HepG2 (cell line): ENCODE measurements around the gene MIER1. TPM values are rescaled to one million over a fixed set of nuclear protein-coding genes. Genes with fewer than 3 reads are reported as not detected.

Experiments
- ESRRA ChIP-seq: sonication (generic); formaldehyde crosslinking; IDR thresholded peaks from 2 replicates; pipeline ENCODE4 v1.5.1; 2020; ENCODE audit warnings: mild to moderate bottlenecking, low read depth, missing genetic modification reagents
- HDAC2 ChIP-seq: sonication (generic); formaldehyde crosslinking; IDR thresholded peaks from 2 replicates; pipeline ENCODE4 v1.4.0; 2020; ENCODE audit warnings: missing genetic modification reagents
- HDAC6 ChIP-seq: fragments of 200-600 bp; sonication (generic); IDR thresholded peaks from 2 replicates; pipeline ENCODE4 v1.7.0; 2017; ENCODE audit warnings: mild to moderate bottlenecking, antibody characterized with exemption, low read length, low read depth
- KLF12 ChIP-seq: sonication (generic); formaldehyde crosslinking; IDR thresholded peaks from 2 replicates; pipeline ENCODE4 v1.4.0; 2020; ENCODE audit warnings: missing genetic modification reagents, borderline replicate concordance
- MAF1 ChIP-seq: sonication (generic); formaldehyde crosslinking; IDR thresholded peaks from 2 replicates; pipeline ENCODE4 v1.5.0; 2020; ENCODE audit warnings: missing genetic modification reagents, borderline replicate concordance
- NFE2L2 ChIP-seq: fragments of 150-350 bp; IDR thresholded peaks from 2 replicates; pipeline ENCODE4 v1.6.1; 2014; ENCODE audit warnings: low read length
- PPARG ChIP-seq: conservative IDR thresholded peaks from 2 replicates; pipeline ENCODE4 v1.6.1; 2016; ENCODE audit warnings: missing biosample characterization, missing genetic modification reagents
- ZEB1 ChIP-seq: IDR thresholded peaks from 2 replicates; pipeline ENCODE4 v1.6.1; 2012; ENCODE audit warnings: mild to moderate bottlenecking, low read depth, inconsistent platforms; ENCODE audit not compliant: insufficient replicate concordance
- ZNF232 ChIP-seq: sonication (generic); formaldehyde crosslinking; IDR thresholded peaks from 2 replicates; pipeline ENCODE4 v1.4.0; 2020; ENCODE audit warnings: missing genetic modification reagents, borderline replicate concordance
- ZNF460 ChIP-seq: sonication (generic); formaldehyde crosslinking; IDR thresholded peaks from 2 replicates; pipeline ENCODE4 v1.5.1; 2020; ENCODE audit warnings: missing genetic modification reagents, mild to moderate bottlenecking, borderline replicate concordance
- ZNF552 ChIP-seq: sonication (generic); formaldehyde crosslinking; IDR thresholded peaks from 2 replicates; pipeline ENCODE4 v1.9.0; 2022; ENCODE audit warnings: missing genetic modification reagents, mild to moderate bottlenecking, borderline replicate concordance
- ZNF766 ChIP-seq: sonication (generic); formaldehyde crosslinking; IDR thresholded peaks from 2 replicates; pipeline ENCODE4 v1.5.0; 2020; ENCODE audit warnings: missing genetic modification reagents, borderline replicate concordance
- polyA plus RNA-seq, 8 experiments: library from polyadenylated mRNA; depleted of rRNA in 3 of 8; stranded (reverse) in 7 of 8; unstranded in 1 of 8; fragments of >200 nt; fragmentation: Illumina TruSeq in 4 of 8; extraction: Trizol in 4 of 8; gene quantifications; 2 replicates each; pipeline versions ENCODE4 v1.2.1 to v1.2.3, GENCODE V29; 2011 to 2016; ENCODE audit warnings: low read depth in 4 of 8, missing spikeins in 1 of 8, mixed read lengths in 1 of 8; ENCODE audit not compliant: insufficient read depth in 1 of 8
- total RNA-seq, 5 experiments: library from RNA; depleted of rRNA; stranded (reverse); fragments of >200 nt; fragmentation: Illumina TruSeq; extraction: Trizol; gene quantifications; 2 replicates each; pipeline ENCODE4 v1.2.3, GENCODE V29; 2016; ENCODE audit warnings: low read depth in 1 of 5
- TF ChIP-seq, protein P1 (sequence below): sonication (generic); formaldehyde crosslinking; IDR thresholded peaks from 2 replicates; pipeline ENCODE4 v1.5.0; 2020; ENCODE audit warnings: mild to moderate bottlenecking, missing genetic modification reagents, borderline replicate concordance
- TF ChIP-seq, protein P2 (sequence below): sonication (generic); formaldehyde crosslinking; IDR thresholded peaks from 2 replicates; pipeline ENCODE4 v1.4.0; 2020; ENCODE audit warnings: missing genetic modification reagents
- TF ChIP-seq, protein P3 (sequence below): sonication (generic); formaldehyde crosslinking; IDR thresholded peaks from 2 replicates; pipeline ENCODE4 v1.5.0; 2020; ENCODE audit warnings: missing genetic modification reagents
- TF ChIP-seq, protein P4 (sequence below): conservative IDR thresholded peaks from 2 replicates; pipeline ENCODE4 v1.6.1; 2018; ENCODE audit warnings: missing genetic modification reagents
- TF ChIP-seq, protein P5 (sequence below): fragments of 450-650 bp; IDR thresholded peaks from 2 replicates; pipeline ENCODE4 v1.6.1; 2016
- TF ChIP-seq, protein P6 (sequence below): sonication (generic); formaldehyde crosslinking; conservative IDR thresholded peaks from 2 replicates; pipeline ENCODE4 v1.4.0; 2020; ENCODE audit warnings: missing genetic modification reagents

Gene MIER1
- total and polyA plus RNA-seq, 2 of the 13 experiments (the other 11 are each of a cell fraction or from before 2014, with no cell fraction given): 7.0 to 30.4 TPM

DNA sequence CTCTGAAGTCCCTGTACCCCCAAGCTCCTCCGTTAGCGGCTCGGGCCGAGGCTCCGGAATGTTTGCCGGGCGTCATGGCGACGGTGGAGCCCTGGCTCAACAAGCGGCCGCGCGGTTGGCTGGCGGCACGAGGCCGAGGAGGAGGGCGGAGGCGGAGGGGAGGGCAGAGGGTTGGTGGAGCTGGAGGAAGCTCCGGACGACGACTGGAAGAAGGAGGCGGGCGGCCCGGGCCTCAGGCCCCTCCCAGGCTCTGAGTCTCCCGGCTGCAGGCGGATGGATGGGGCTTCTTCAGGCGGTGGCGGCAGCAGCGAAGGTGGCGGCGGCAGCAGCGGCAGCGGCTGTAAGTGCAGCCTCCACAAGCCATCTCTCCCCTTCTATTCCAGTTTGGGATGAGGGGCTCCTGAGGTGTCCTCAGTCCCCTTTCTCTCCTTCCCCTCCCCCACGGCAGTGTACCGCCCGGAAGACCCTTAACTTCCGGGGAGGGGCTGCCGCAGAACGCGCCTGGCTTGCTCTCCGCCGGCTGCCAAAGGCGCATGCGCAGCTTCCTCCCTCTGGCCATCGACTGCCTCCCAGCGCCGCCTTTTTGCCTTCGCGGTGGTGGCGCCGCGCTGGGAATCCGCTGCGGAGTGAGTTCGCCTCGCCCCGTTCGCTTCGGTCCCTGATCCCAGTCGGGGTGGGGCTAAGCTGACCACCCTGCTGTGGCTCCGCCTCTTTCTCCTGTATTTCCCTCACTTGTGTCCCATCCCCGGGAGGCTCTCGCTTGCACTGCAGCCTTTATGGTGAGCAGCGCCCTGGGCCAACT is at the start of gene MIER1, which contains the start of gene DNAI4 (continued):
- TF ChIP-seq, protein P1, sequence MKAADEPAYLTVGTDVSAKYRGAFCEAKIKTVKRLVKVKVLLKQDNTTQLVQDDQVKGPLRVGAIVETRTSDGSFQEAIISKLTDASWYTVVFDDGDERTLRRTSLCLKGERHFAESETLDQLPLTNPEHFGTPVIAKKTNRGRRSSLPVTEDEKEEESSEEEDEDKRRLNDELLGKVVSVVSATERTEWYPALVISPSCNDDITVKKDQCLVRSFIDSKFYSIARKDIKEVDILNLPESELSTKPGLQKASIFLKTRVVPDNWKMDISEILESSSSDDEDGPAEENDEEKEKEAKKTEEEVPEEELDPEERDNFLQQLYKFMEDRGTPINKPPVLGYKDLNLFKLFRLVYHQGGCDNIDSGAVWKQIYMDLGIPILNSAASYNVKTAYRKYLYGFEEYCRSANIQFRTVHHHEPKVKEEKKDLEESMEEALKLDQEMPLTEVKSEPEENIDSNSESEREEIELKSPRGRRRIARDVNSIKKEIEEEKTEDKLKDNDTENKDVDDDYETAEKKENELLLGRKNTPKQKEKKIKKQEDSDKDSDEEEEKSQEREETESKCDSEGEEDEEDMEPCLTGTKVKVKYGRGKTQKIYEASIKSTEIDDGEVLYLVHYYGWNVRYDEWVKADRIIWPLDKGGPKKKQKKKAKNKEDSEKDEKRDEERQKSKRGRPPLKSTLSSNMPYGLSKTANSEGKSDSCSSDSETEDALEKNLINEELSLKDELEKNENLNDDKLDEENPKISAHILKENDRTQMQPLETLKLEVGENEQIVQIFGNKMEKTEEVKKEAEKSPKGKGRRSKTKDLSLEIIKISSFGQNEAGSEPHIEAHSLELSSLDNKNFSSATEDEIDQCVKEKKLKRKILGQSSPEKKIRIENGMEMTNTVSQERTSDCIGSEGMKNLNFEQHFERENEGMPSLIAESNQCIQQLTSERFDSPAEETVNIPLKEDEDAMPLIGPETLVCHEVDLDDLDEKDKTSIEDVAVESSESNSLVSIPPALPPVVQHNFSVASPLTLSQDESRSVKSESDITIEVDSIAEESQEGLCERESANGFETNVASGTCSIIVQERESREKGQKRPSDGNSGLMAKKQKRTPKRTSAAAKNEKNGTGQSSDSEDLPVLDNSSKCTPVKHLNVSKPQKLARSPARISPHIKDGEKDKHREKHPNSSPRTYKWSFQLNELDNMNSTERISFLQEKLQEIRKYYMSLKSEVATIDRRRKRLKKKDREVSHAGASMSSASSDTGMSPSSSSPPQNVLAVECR: peak; percentile 94
- TF ChIP-seq, protein P2, sequence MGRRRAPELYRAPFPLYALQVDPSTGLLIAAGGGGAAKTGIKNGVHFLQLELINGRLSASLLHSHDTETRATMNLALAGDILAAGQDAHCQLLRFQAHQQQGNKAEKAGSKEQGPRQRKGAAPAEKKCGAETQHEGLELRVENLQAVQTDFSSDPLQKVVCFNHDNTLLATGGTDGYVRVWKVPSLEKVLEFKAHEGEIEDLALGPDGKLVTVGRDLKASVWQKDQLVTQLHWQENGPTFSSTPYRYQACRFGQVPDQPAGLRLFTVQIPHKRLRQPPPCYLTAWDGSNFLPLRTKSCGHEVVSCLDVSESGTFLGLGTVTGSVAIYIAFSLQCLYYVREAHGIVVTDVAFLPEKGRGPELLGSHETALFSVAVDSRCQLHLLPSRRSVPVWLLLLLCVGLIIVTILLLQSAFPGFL (CRISPR knock-in tag): no peak
- TF ChIP-seq, protein P3, sequence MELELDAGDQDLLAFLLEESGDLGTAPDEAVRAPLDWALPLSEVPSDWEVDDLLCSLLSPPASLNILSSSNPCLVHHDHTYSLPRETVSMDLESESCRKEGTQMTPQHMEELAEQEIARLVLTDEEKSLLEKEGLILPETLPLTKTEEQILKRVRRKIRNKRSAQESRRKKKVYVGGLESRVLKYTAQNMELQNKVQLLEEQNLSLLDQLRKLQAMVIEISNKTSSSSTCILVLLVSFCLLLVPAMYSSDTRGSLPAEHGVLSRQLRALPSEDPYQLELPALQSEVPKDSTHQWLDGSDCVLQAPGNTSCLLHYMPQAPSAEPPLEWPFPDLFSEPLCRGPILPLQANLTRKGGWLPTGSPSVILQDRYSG (CRISPR knock-in tag): peak; percentile 54; the same call in 1 of the 2 replicates
- TF ChIP-seq HDAC2 (CRISPR knock-in tag) (peak; percentile 71), PPARG (CRISPR knock-in tag) (no peak), ZNF460 (no peak), NFE2L2 (no peak), KLF12 (CRISPR knock-in tag) (peak; percentile 81; the same call in 1 of the 2 replicates), ZEB1 (no peak), ESRRA (CRISPR knock-in tag) (0 out of 2 replicates have a peak, but pooled peaks have one; percentile 22), HDAC6 (no peak), ZNF552 (CRISPR knock-in tag) (no peak), ZNF232 (CRISPR knock-in tag) (no peak), MAF1 (CRISPR knock-in tag) (no peak; the same call in 1 of the 2 replicates), ZNF766 (CRISPR knock-in tag) (peak; percentile 67; the same call in 1 of the 2 replicates)
- TF ChIP-seq, protein P4, sequence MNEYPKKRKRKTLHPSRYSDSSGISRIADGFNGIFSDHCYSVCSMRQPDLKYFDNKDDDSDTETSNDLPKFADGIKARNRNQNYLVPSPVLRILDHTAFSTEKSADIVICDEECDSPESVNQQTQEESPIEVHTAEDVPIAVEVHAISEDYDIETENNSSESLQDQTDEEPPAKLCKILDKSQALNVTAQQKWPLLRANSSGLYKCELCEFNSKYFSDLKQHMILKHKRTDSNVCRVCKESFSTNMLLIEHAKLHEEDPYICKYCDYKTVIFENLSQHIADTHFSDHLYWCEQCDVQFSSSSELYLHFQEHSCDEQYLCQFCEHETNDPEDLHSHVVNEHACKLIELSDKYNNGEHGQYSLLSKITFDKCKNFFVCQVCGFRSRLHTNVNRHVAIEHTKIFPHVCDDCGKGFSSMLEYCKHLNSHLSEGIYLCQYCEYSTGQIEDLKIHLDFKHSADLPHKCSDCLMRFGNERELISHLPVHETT (CRISPR knock-in tag): peak; percentile 54; the same call in 1 of the 2 replicates
- TF ChIP-seq, protein P5, sequence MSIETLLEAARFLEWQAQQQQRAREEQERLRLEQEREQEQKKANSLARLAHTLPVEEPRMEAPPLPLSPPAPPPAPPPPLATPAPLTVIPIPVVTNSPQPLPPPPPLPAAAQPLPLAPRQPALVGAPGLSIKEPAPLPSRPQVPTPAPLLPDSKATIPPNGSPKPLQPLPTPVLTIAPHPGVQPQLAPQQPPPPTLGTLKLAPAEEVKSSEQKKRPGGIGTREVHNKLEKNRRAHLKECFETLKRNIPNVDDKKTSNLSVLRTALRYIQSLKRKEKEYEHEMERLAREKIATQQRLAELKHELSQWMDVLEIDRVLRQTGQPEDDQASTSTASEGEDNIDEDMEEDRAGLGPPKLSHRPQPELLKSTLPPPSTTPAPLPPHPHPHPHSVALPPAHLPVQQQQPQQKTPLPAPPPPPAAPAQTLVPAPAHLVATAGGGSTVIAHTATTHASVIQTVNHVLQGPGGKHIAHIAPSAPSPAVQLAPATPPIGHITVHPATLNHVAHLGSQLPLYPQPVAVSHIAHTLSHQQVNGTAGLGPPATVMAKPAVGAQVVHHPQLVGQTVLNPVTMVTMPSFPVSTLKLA: peak; percentile 48; the same call in 1 of the 2 replicates
- TF ChIP-seq, protein P6, sequence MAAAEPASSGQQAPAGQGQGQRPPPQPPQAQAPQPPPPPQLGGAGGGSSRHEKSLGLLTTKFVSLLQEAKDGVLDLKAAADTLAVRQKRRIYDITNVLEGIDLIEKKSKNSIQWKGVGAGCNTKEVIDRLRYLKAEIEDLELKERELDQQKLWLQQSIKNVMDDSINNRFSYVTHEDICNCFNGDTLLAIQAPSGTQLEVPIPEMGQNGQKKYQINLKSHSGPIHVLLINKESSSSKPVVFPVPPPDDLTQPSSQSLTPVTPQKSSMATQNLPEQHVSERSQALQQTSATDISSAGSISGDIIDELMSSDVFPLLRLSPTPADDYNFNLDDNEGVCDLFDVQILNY: no peak
